Measurements from ENCODE around the gene TCEA2. TPM values are rescaled to one million over a fixed set of nuclear protein-coding genes. Genes with fewer than 3 reads are reported as not detected.

Gene TCEA2
- total and polyA plus RNA-seq, 2 of the 13 experiments (the other 11 are each of a cell fraction or from before 2014, with no cell fraction given), result 28.1 to 33.7 TPM

DNA sequence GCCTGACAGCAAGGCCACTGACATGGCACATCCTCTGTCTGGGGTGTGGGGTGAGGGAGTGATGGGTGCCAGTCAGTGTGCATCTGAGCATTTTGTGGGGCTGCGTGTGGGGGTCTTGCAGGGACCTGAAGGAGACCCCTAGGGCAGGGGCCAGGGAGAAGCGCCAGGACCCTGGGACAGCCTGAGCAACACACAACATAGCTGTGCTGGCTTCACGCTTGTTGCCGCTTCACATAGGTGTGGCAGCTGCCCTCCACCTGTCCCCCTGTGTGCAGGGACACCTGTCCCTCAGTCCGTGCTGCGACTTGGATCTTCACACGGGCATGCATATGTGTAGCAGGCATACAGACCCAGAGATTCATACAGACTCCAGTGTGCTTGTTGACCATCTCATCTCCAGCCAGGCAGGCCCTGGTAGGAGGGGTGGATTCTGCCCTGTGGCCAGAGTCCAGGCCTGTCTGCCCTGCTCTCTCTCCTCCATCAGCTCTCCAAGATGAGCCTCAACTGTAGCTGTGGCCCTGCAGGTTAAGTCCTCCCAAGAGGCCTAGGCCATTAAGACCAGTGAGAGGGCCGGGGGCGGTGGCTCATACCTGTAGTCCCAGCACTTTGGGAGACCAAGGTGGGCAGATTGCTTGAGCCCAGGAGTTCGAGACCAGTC, 47.5 kb downstream of the TCEA2 start (continued):
- TF ChIP-seq DPF2 (CRISPR knock-in tag; IDR thresholded peaks at IDR 0.05; ENCODE audit: borderline replicate concordance, low read depth), result no peak
- TF ChIP-seq SPEN (CRISPR knock-in tag; IDR thresholded peaks at IDR 0.05; ENCODE audit: low read depth), result no peak
- TF ChIP-seq SRY (CRISPR knock-in tag; IDR thresholded peaks at IDR 0.05), result no peak
- no peak for TF ChIP-seq NFE2 (CRISPR knock-in tag; IDR thresholded peaks at IDR 0.05)
- TF ChIP-seq ZNF629 (CRISPR knock-in tag; conservative IDR thresholded peaks at IDR 0.05), result no peak
- TF ChIP-seq MAF1 (CRISPR knock-in tag; IDR thresholded peaks at IDR 0.05; ENCODE audit: borderline replicate concordance), result no peak
- TF ChIP-seq KLF9 (CRISPR knock-in tag; IDR thresholded peaks at IDR 0.05; ENCODE audit: low read depth), result no peak
- 0 out of 2 replicates have a peak, but pooled peaks have one; percentile 29 for TF ChIP-seq HNF1B (CRISPR knock-in tag; IDR thresholded peaks at IDR 0.05)
- no peak for TF ChIP-seq WIZ (CRISPR knock-in tag; IDR thresholded peaks at IDR 0.05)
- TF ChIP-seq PRDM10 (CRISPR knock-in tag; IDR thresholded peaks at IDR 0.05; ENCODE audit: low read depth), result no peak
- TF ChIP-seq, protein P1, sequence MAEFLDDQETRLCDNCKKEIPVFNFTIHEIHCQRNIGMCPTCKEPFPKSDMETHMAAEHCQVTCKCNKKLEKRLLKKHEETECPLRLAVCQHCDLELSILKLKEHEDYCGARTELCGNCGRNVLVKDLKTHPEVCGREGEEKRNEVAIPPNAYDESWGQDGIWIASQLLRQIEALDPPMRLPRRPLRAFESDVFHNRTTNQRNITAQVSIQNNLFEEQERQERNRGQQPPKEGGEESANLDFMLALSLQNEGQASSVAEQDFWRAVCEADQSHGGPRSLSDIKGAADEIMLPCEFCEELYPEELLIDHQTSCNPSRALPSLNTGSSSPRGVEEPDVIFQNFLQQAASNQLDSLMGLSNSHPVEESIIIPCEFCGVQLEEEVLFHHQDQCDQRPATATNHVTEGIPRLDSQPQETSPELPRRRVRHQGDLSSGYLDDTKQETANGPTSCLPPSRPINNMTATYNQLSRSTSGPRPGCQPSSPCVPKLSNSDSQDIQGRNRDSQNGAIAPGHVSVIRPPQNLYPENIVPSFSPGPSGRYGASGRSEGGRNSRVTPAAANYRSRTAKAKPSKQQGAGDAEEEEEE (CRISPR knock-in tag; IDR thresholded peaks at IDR 0.05; ENCODE audit: borderline replicate concordance), result no peak
- no peak for TF ChIP-seq HCFC1 (IDR thresholded peaks at IDR 0.05; ENCODE audit: low read depth, low read length)
- no peak for TF ChIP-seq ZNF24 (IDR thresholded peaks at IDR 0.05)
- TF ChIP-seq GFI1 (CRISPR knock-in tag; IDR thresholded peaks at IDR 0.05; ENCODE audit: borderline replicate concordance), result no peak
- no peak for TF ChIP-seq DMTF1 (CRISPR knock-in tag; IDR thresholded peaks at IDR 0.05)
- no peak for TF ChIP-seq CSRNP2 (CRISPR knock-in tag; conservative IDR thresholded peaks at IDR 0.05; ENCODE audit: low read depth)
- TF ChIP-seq ZNF446 (CRISPR knock-in tag; IDR thresholded peaks at IDR 0.05), result 0 out of 2 replicates have a peak, but pooled peaks have one; percentile 49
